Endothelial cell of umbilical vein (primary cell): ENCODE results near the gene AMELY. TPM values are rescaled to one million over a fixed set of nuclear protein-coding genes. Genes with fewer than 3 reads are reported as not detected.

Source experiments
- BruUV-seq: library from RNA; stranded (reverse); fragments of 400-500 nt; replicated peaks from 2 replicates; lab custom pipeline; 2021; lab: Mats Ljungman, UMichigan
- CTCF ChIA-PET: fragments of 300-600, 350-600 bp; sonication (Branson Sonifier 250); formaldehyde crosslinking; loops from one replicate; lab custom pipeline; 2021; ENCODE audit warnings: antibody characterized with exemption, inconsistent platforms; lab: Charles Lee
- POLR2A ChIA-PET: fragments of 300-600, 350-600 bp; sonication (Branson Sonifier 250); formaldehyde crosslinking; loops from one replicate; lab custom pipeline; 2021; ENCODE audit warnings: antibody characterized with exemption, inconsistent platforms; lab: Charles Lee
- DNase-seq: peaks from one replicate; pipeline ENCODE4 v3.0.0-alpha.2; 2011; ENCODE audit warnings: low read depth, low spot score
- FAIRE-seq: peaks from 2 replicates; lab custom pipeline; 2011; peaks lifted over from hg19 to GRCh38; lab: Jason Lieb, UNC
- H2AFZ ChIP-seq: 2 replicates; pipeline ENCODE4 v1.6.0; 2012; ENCODE audit warnings: low read depth, low read length, control low read depth, inconsistent platforms
- H3K27ac ChIP-seq: 2 replicates; pipeline ENCODE4 v1.5.1; 2011; ENCODE audit warnings: low read depth, mild to moderate bottlenecking, control low read depth, low read length, moderate library complexity; ENCODE audit not compliant: insufficient read depth
- H3K27me3 ChIP-seq, 2 experiments: 2 replicates each; pipeline versions ENCODE4 v1.6.0 to v1.6.1; 2011; ENCODE audit warnings: low read length in 2 of 2, mixed read lengths in 1 of 2; ENCODE audit not compliant: control insufficient read depth in 2 of 2, insufficient read depth in 2 of 2
- H3K36me3 ChIP-seq, 2 experiments: 2 replicates in 1 of 2; 3 replicates in 1 of 2; pipeline ENCODE4 v1.5.1; 2011; ENCODE audit warnings: low read length in 2 of 2, mild to moderate bottlenecking in 1 of 2, moderate library complexity in 1 of 2; ENCODE audit not compliant: control insufficient read depth in 2 of 2, insufficient read depth in 2 of 2; ENCODE audit errors: extremely low read depth in 1 of 2
- H3K4me1 ChIP-seq: 3 replicates; pipeline ENCODE4 v1.5.1; 2011; ENCODE audit warnings: mild to moderate bottlenecking, low read length; ENCODE audit not compliant: control insufficient read depth, insufficient read depth; ENCODE audit errors: extremely low read depth
- H3K4me2 ChIP-seq: 2 replicates; pipeline ENCODE4 v1.6.1; 2011; ENCODE audit warnings: low read length, control low read depth, mixed read lengths; ENCODE audit not compliant: insufficient read depth
- H3K4me3 ChIP-seq, 3 experiments: fragments of 200-600 bp in 1 of 3; sonication (generic), shearing (Covaris generic) in 1 of 3; replicated peaks in 1 of 3; 2 replicates each; pipeline ENCODE4 v1.5.1; 2011 to 2016; ENCODE audit warnings: control low read depth in 3 of 3, low read length in 3 of 3, mild to moderate bottlenecking in 2 of 3, inconsistent platforms in 1 of 3, low read depth in 1 of 3, moderate library complexity in 1 of 3; ENCODE audit not compliant: insufficient read depth in 1 of 3
- H3K79me2 ChIP-seq: 2 replicates; pipeline ENCODE4 v1.6.0; 2012; ENCODE audit warnings: low read length, inconsistent platforms; ENCODE audit not compliant: control insufficient read depth, insufficient read depth
- H3K9ac ChIP-seq: replicated peaks from 2 replicates; pipeline ENCODE3; 2011; ENCODE audit warnings: low read length, control low read depth; ENCODE audit not compliant: insufficient read depth; ENCODE audit errors: extremely low read depth
- H3K9me1 ChIP-seq: replicated peaks from 3 replicates; pipeline ENCODE4 v1.6.0; 2011; ENCODE audit warnings: mild to moderate bottlenecking, low read length; ENCODE audit not compliant: control insufficient read depth, insufficient read depth; ENCODE audit errors: extremely low read depth
- H3K9me3 ChIP-seq: replicated peaks from 2 replicates; pipeline ENCODE4 v1.5.1; 2012; ENCODE audit warnings: low read length, inconsistent platforms; ENCODE audit not compliant: control insufficient read depth, insufficient read depth
- H4K20me1 ChIP-seq: replicated peaks from 2 replicates; pipeline ENCODE3; 2011; ENCODE audit warnings: mild to moderate bottlenecking, low read length; ENCODE audit not compliant: control insufficient read depth, insufficient read depth; ENCODE audit errors: extremely low read depth
- CTCF ChIP-seq, 2 donors: IDR thresholded peaks; 1 replicate in 1 of 2; 2 replicates in 1 of 2; pipeline ENCODE4 v1.5.1; 2011; ENCODE audit warnings: low read length in 2 of 2, mild to moderate bottlenecking in 2 of 2, moderate library complexity in 2 of 2, control low read depth in 1 of 2, inconsistent platforms in 1 of 2, low read depth in 1 of 2; ENCODE audit not compliant: insufficient read depth in 1 of 2; ENCODE audit errors: extremely low read depth in 1 of 2
- EZH2 ChIP-seq: IDR thresholded peaks from 2 replicates; pipeline ENCODE4 v1.6.1; 2012; ENCODE audit warnings: borderline replicate concordance, low read depth, mild to moderate bottlenecking, moderate library complexity, low read length, inconsistent platforms; ENCODE audit not compliant: severe bottlenecking
- FOS ChIP-seq: IDR thresholded peaks from 2 replicates; pipeline ENCODE4 v1.6.1; 2011; ENCODE audit warnings: mild to moderate bottlenecking, low read length, moderate library complexity, borderline replicate concordance; ENCODE audit not compliant: insufficient read depth
- GATA2 ChIP-seq: IDR thresholded peaks from 2 replicates; pipeline ENCODE4 v1.7.0; 2011; ENCODE audit warnings: low read depth, mild to moderate bottlenecking, moderate library complexity, mixed read lengths, low read length; ENCODE audit not compliant: insufficient read length, insufficient read depth
- JUN ChIP-seq: IDR thresholded peaks from 2 replicates; pipeline ENCODE4 v1.6.1; 2011; ENCODE audit warnings: borderline replicate concordance, low read depth; ENCODE audit not compliant: insufficient read length, insufficient read depth
- MAX ChIP-seq: IDR thresholded peaks from 2 replicates; pipeline ENCODE4 v1.6.1; 2011; ENCODE audit not compliant: insufficient read depth, insufficient read length
- MYC ChIP-seq: IDR thresholded peaks from one replicate; pipeline ENCODE4 v1.6.1; 2011; ENCODE audit warnings: mild to moderate bottlenecking, low read depth, low read length
- POLR2A ChIP-seq: IDR thresholded peaks from 2 replicates; pipeline ENCODE4 v1.6.1; 2012; ENCODE audit warnings: low read depth, mild to moderate bottlenecking, control low read depth, low read length
- POLR2AphosphoS5 ChIP-seq: IDR thresholded peaks from 2 replicates; pipeline ENCODE4 v1.6.1; 2012; ENCODE audit warnings: low read depth, mild to moderate bottlenecking, control low read depth, low read length, moderate library complexity; ENCODE audit not compliant: insufficient read depth
- dilution Hi-C: fragments of 300-500 bp; cut with MboI; formaldehyde crosslinking; loops from one replicate; pipeline ENCODE4 v1.15.0; 2019; ENCODE audit warnings: low sequenced_read_pairs; ENCODE audit not compliant: extremely low pct_ligation_motif_present
- intact Hi-C: fragments of 100-400 bp; cut with micrococcal nuclease; formaldehyde crosslinking; loops from one replicate; pipeline ENCODE4 v1.10.0; 2022
- polyA plus RNA-seq, 4 experiments: library from polyadenylated mRNA; depleted of rRNA in 3 of 4; stranded (reverse) in 3 of 4; unstranded in 1 of 4; fragments of >200 nt; gene quantifications; 2 replicates each; pipeline versions ENCODE4 v1.2.1 to v1.2.3, GENCODE V29; 2011 to 2012; ENCODE audit warnings: missing spikeins in 1 of 4
- total RNA-seq: library from RNA; stranded (reverse); gene quantifications from 2 replicates; pipeline ENCODE4 v1.2.3, GENCODE V29; 2021

AMELY gene
- total and polyA plus RNA-seq, 2 donors (not counting 3 experiments of a cell fraction or from before 2014, with no cell fraction given): not detected

- TF ChIP-seq POLR2A: no peak
- TF ChIP-seq MYC: no peak
- TF ChIP-seq POLR2AphosphoS5: no peak
- TF ChIP-seq GATA2: no peak
- no peak for TF ChIP-seq FOS
- TF ChIP-seq JUN: no peak
- no peak for TF ChIP-seq CTCF (IDR thresholded peaks at IDR 0.05; ENCODE audit: extremely low read depth in 1 of 2, insufficient read depth in 1 of 2, low read depth in 1 of 2, low read length in 2 of 2)
- TF ChIP-seq MAX: no peak
- TF ChIP-seq EZH2: no peak
- Histone ChIP-seq H3K4me3 (no peak overlapping the region), H3K9ac (no peak overlapping the region), H3K4me1 (no peaks in the 10 kb centered on the region), H3K79me2 (no peaks in the 10 kb centered on the region), H3K27ac (no peak overlapping the region), H4K20me1 (no peaks in the 10 kb centered on the region), H3K9me1 (no peaks in the 10 kb centered on the region), H3K4me2 (no peak overlapping the region), H3K36me3 (no peaks in the 10 kb centered on the region), H3K9me3 (no peaks in the 10 kb centered on the region), H2AFZ (no peak overlapping the region), H3K27me3 (no peaks in the 10 kb centered on the region)
- POLR2A ChIA-PET: no interaction called here
- FAIRE-seq: no peak
- DNase-seq: no peak
- CTCF ChIA-PET: no interaction called here
- BruUV-seq: no TSS peak
- intact Hi-C loops: no loop called here
- dilution Hi-C loops: no loop called here
Observed at GRCh38 chrY:6935497-6935896, 23.9 kb upstream of the AMELY start.
